Measurements from ENCODE around the gene ZNF544.
"Not testable (repeated sequence)": the region's sequence is repeated elsewhere in the genome, so short reads cannot be mapped to it uniquely, and the experiment has no call there.

Gene ZNF544

GRCh38 chr19:58305065-58305931 is 76.6 kb downstream of the ZNF544 start, which contains the start of gene ERVK3-1:
Gene ERVK3-1, plus strand, starts transcription at chr19:58305377. Its CDS starts 6,792 bp downstream, at chr19:58312169.
- Histone ChIP-seq H4K12ac (ENCODE audit: low read depth, low read length) (peak within 1 kb of the TSS; percentile 36), H3K79me1 (ENCODE audit: low read length) (peaks cover 3% of the 10 kb centered on the region), H3K4me2 (ENCODE audit: low read length) (peak within 1 kb of the TSS; percentile 70), H4K8ac (ENCODE audit: low read depth, low read length) (peak within 1 kb of the TSS; percentile 71), H2BK12ac (ENCODE audit: low read length) (no peak within 1 kb of the TSS), H3K4me3 (ENCODE audit: low read depth, low read length) (peak within 1 kb of the TSS; percentile 96), H2BK5ac (ENCODE audit: low read depth, low read length, poor library complexity) (peak within 1 kb of the TSS; percentile 3), H3K27ac (ENCODE audit: low read depth, low read length) (peak within 1 kb of the TSS; percentile 44), H2AFZ (ENCODE audit: insufficient read depth, low read length, poor library complexity) (peak within 1 kb of the TSS; percentile 54), H3K14ac (ENCODE audit: low read length) (peak within 1 kb of the TSS; percentile 36), H3K9me3 (ENCODE audit: insufficient read depth, low read depth, low read length) (peaks cover 4% of the 10 kb centered on the region), H4K91ac (ENCODE audit: low read depth, low read length) (peak within 1 kb of the TSS; percentile 41), H3K18ac (ENCODE audit: low read length) (peak within 1 kb of the TSS; percentile 69), H3K4ac (ENCODE audit: low read depth, low read length) (peak within 1 kb of the TSS; percentile 22), H3K36me3 (ENCODE audit: control insufficient read depth in 1 of 2, insufficient read depth in 2 of 2, low read length in 2 of 2) (peaks cover 17 to 35% of the 10 kb centered on the region in 2 experiments), H3K79me2 (ENCODE audit: control insufficient read depth, insufficient read depth, low read length, poor library complexity) (peaks cover 3% of the 10 kb centered on the region), H3K23ac (ENCODE audit: low read length) (no peak within 1 kb of the TSS), H2BK120ac (ENCODE audit: insufficient read depth, low read length, poor library complexity) (peak within 1 kb of the TSS; percentile 11), H2AK5ac (ENCODE audit: low read length) (no peak within 1 kb of the TSS), H3K9ac (ENCODE audit: low read length) (peak within 1 kb of the TSS; percentile 79), H3K27me3 (ENCODE audit: insufficient read depth, low read length) (no peaks in the 10 kb centered on the region), H3K4me1 (ENCODE audit: control insufficient read depth in 1 of 2, insufficient read depth in 2 of 2, low read length in 2 of 2) (peaks cover 2 to 3% of the 10 kb centered on the region in 2 experiments)
- WGBS (ENCODE audit: extremely low coverage, insufficient coverage, insufficient read length): no CpG with 5 or more reads among the region's 55 CpGs
- DNase-seq: peak; percentile 99

GRCh38 chr19:58305932-58306323 is 77.2 kb downstream of the ZNF544 start:
- peak overlapping the region; percentile 70 for H3K4me2 ChIP-seq (ENCODE audit: low read length)
- no CpG with 5 or more reads among the region's 12 CpGs for WGBS (ENCODE audit: extremely low coverage, insufficient coverage, insufficient read length)
- no peak overlapping the region for H4K12ac ChIP-seq (ENCODE audit: low read depth, low read length)

GRCh38 chr19:58307736-58308135 is 79.0 kb downstream of the ZNF544 start:
- Histone ChIP-seq H3K27me3 (ENCODE audit: insufficient read depth, low read length) (no peaks in the 10 kb centered on the region), H3K27ac (ENCODE audit: low read depth, low read length) (no peak overlapping the region), H3K9ac (ENCODE audit: low read length) (no peak overlapping the region), H3K9me3 (ENCODE audit: insufficient read depth, low read depth, low read length) (peaks cover 6% of the 10 kb centered on the region), H3K4me1 (ENCODE audit: control insufficient read depth in 1 of 2, insufficient read depth in 2 of 2, low read length in 2 of 2) (peaks cover 2 to 3% of the 10 kb centered on the region in 2 experiments), H4K12ac (ENCODE audit: low read depth, low read length) (no peak overlapping the region), H3K23ac (ENCODE audit: low read length) (no peak overlapping the region), H4K91ac (ENCODE audit: low read depth, low read length) (no peak overlapping the region), H3K4me3 (ENCODE audit: low read depth, low read length) (no peak overlapping the region), H2BK5ac (ENCODE audit: low read depth, low read length, poor library complexity) (no peak overlapping the region), H3K14ac (ENCODE audit: low read length) (no peak overlapping the region), H3K36me3 (ENCODE audit: control insufficient read depth in 1 of 2, insufficient read depth in 2 of 2, low read length in 2 of 2) (peaks cover 18 to 36% of the 10 kb centered on the region in 2 experiments), H2AK5ac (ENCODE audit: low read length) (no peak overlapping the region), H2BK12ac (ENCODE audit: low read length) (no peak overlapping the region), H2AFZ (ENCODE audit: insufficient read depth, low read length, poor library complexity) (no peak overlapping the region), H4K8ac (ENCODE audit: low read depth, low read length) (no peak overlapping the region), H3K79me1 (ENCODE audit: low read length) (peaks cover 3% of the 10 kb centered on the region), H3K4me2 (ENCODE audit: low read length) (no peak overlapping the region), H3K4ac (ENCODE audit: low read depth, low read length) (no peak overlapping the region), H3K79me2 (ENCODE audit: control insufficient read depth, insufficient read depth, low read length, poor library complexity) (peaks cover 3% of the 10 kb centered on the region), H3K18ac (ENCODE audit: low read length) (no peak overlapping the region), H2BK120ac (ENCODE audit: insufficient read depth, low read length, poor library complexity) (no peak overlapping the region)
- no peak for DNase-seq
- no CpG with 5 or more reads among the region's 4 CpGs for WGBS (ENCODE audit: extremely low coverage, insufficient coverage, insufficient read length)

More at GRCh38 chr19:58305932-58306323, 77.2 kb downstream of the ZNF544 start:
- no peak overlapping the region for H2AK5ac ChIP-seq (ENCODE audit: low read length)
- H3K36me3 ChIP-seq (ENCODE audit: control insufficient read depth in 1 of 2, insufficient read depth in 2 of 2, low read length in 2 of 2): peaks cover 11 to 29% of the 10 kb centered on the region in 2 experiments
- H3K18ac ChIP-seq (ENCODE audit: low read length): peak overlapping the region; percentile 69
- no peak overlapping the region for H2BK5ac ChIP-seq (ENCODE audit: low read depth, low read length, poor library complexity)
- H4K8ac ChIP-seq (ENCODE audit: low read depth, low read length): no peak overlapping the region
- H3K79me1 ChIP-seq (ENCODE audit: low read length): peaks cover 3% of the 10 kb centered on the region
- no peaks in the 10 kb centered on the region for H3K27me3 ChIP-seq (ENCODE audit: insufficient read depth, low read length)
- H3K4me1 ChIP-seq (ENCODE audit: control insufficient read depth in 1 of 2, insufficient read depth in 2 of 2, low read length in 2 of 2): peaks cover 2 to 3% of the 10 kb centered on the region in 2 experiments
- no peak for DNase-seq
- H3K4ac ChIP-seq (ENCODE audit: low read depth, low read length): no peak overlapping the region
- no peak overlapping the region for H2AFZ ChIP-seq (ENCODE audit: insufficient read depth, low read length, poor library complexity)
- H3K9ac ChIP-seq (ENCODE audit: low read length): no peak overlapping the region
- H3K14ac ChIP-seq (ENCODE audit: low read length): no peak overlapping the region
- no peak overlapping the region for H3K23ac ChIP-seq (ENCODE audit: low read length)
- no peak overlapping the region for H4K91ac ChIP-seq (ENCODE audit: low read depth, low read length)
- H3K9me3 ChIP-seq (ENCODE audit: insufficient read depth, low read depth, low read length): peaks cover 4% of the 10 kb centered on the region
- peak overlapping the region; percentile 96 for H3K4me3 ChIP-seq (ENCODE audit: low read depth, low read length)
- peaks cover 3% of the 10 kb centered on the region for H3K79me2 ChIP-seq (ENCODE audit: control insufficient read depth, insufficient read depth, low read length, poor library complexity)
- H2BK120ac ChIP-seq (ENCODE audit: insufficient read depth, low read length, poor library complexity): no peak overlapping the region
- H3K27ac ChIP-seq (ENCODE audit: low read depth, low read length): no peak overlapping the region
- H2BK12ac ChIP-seq (ENCODE audit: low read length): no peak overlapping the region

- not testable (repeated sequence) for H2BK5ac ChIP-seq (ENCODE audit: low read depth, low read length, poor library complexity); H3K79me2 ChIP-seq (ENCODE audit: control insufficient read depth, insufficient read depth, low read length, poor library complexity); H2AK5ac ChIP-seq (ENCODE audit: low read length); H2AFZ ChIP-seq (ENCODE audit: insufficient read depth, low read length, poor library complexity); H3K27ac ChIP-seq (ENCODE audit: low read depth, low read length); H3K9ac ChIP-seq (ENCODE audit: low read length); H2BK12ac ChIP-seq (ENCODE audit: low read length); H4K12ac ChIP-seq (ENCODE audit: low read depth, low read length); H3K79me1 ChIP-seq (ENCODE audit: low read length); H3K4me1 ChIP-seq (ENCODE audit: control insufficient read depth in 1 of 2, insufficient read depth in 2 of 2, low read length in 2 of 2); H3K4me3 ChIP-seq (ENCODE audit: low read depth, low read length); H3K14ac ChIP-seq (ENCODE audit: low read length); H3K18ac ChIP-seq (ENCODE audit: low read length); H3K4ac ChIP-seq (ENCODE audit: low read depth, low read length); H3K27me3 ChIP-seq (ENCODE audit: insufficient read depth, low read length); H4K8ac ChIP-seq (ENCODE audit: low read depth, low read length); H2BK120ac ChIP-seq (ENCODE audit: insufficient read depth, low read length, poor library complexity); H3K4me2 ChIP-seq (ENCODE audit: low read length); H3K23ac ChIP-seq (ENCODE audit: low read length); H3K9me3 ChIP-seq (ENCODE audit: insufficient read depth, low read depth, low read length); H4K91ac ChIP-seq (ENCODE audit: low read depth, low read length)
- DNase-seq: peak in 1 of 2 donors; percentile 18
- H3K36me3 ChIP-seq (ENCODE audit: control insufficient read depth in 1 of 2, insufficient read depth in 2 of 2, low read length in 2 of 2): peaks cover 27 to 55% of the 10 kb centered on the region in 2 experiments
- WGBS (ENCODE audit: extremely low coverage, insufficient coverage, insufficient read length): no CpG with 5 or more reads among the region's 13 CpGs
Measured at GRCh38 chr19:58310685-58311084, 82.0 kb downstream of the ZNF544 start.

Data from trophoblast cell (in vitro differentiated cells and primary cell).